HepG2 (cell line): ENCODE measurements around the gene EPHB6. TPM values are rescaled to one million over a fixed set of nuclear protein-coding genes. Genes with fewer than 3 reads are reported as not detected.

Source experiments
- ATAC-seq: fragments of 200-7000 bp; cut with Tn5 transposase; 3 replicates; pipeline ENCODE4 v1.9.1; 2020; ENCODE audit warnings: mild to moderate bottlenecking, moderate library complexity
- BruUV-seq: library from RNA; stranded (reverse); fragments of 400-500 nt; replicated peaks from 2 replicates; lab custom pipeline; 2021; lab: Mats Ljungman, UMichigan
- CTCF ChIA-PET: fragments of 300-600 bp; formaldehyde crosslinking; extraction: SDS; loops from one replicate; lab custom pipeline; 2021; ENCODE audit warnings: low total read pairs, inconsistent platforms, low intra/inter-chr PET ratio; lab: Yijun Ruan, JAX
- POLR2A ChIA-PET: fragments of 350-600 bp; sonication (Branson Sonifier 250); formaldehyde crosslinking; loops from one replicate; lab custom pipeline; 2020; ENCODE audit warnings: antibody characterized with exemption, inconsistent platforms; lab: Yijun Ruan, JAX
- DNase-seq: peaks from one replicate; pipeline ENCODE4 v3.0.0-alpha.2; 2015; ENCODE audit warnings: low spot score
- FAIRE-seq: peaks from 3 replicates; lab custom pipeline; 2011; peaks lifted over from hg19 to GRCh38; lab: Jason Lieb, UNC
- H2AFZ ChIP-seq: one replicate; pipeline ENCODE4 v1.6.1; 2011; ENCODE audit warnings: low read length, inconsistent platforms
- H3K27ac ChIP-seq: fragments of 300-600 bp; 3 replicates; pipeline ENCODE4 v1.8.0; 2011; ENCODE audit warnings: mixed run types, mild to moderate bottlenecking, mixed read lengths, low read length, inconsistent platforms; ENCODE audit not compliant: insufficient read depth; ENCODE audit errors: extremely low read length
- H3K27me3 ChIP-seq, 2 experiments: fragments of 200-600 bp in 1 of 2; 2 replicates in 1 of 2; 3 replicates in 1 of 2; pipeline versions ENCODE4 v1.6.0 to v1.8.0; 2011; ENCODE audit warnings: low read length in 2 of 2, mild to moderate bottlenecking in 2 of 2, moderate library complexity in 2 of 2, inconsistent platforms in 1 of 2; ENCODE audit not compliant: insufficient read depth in 2 of 2, control insufficient read depth in 1 of 2
- H3K36me3 ChIP-seq, 2 experiments: fragments of 200-600 bp in 1 of 2; replicated peaks in 1 of 2; 2 replicates in 1 of 2; 3 replicates in 1 of 2; pipeline versions ENCODE4 v1.5.1 to v1.8.0; 2011; ENCODE audit warnings: low read length in 2 of 2, inconsistent platforms in 1 of 2; ENCODE audit not compliant: insufficient read depth in 2 of 2, control insufficient read depth in 1 of 2
- H3K4me1 ChIP-seq: 2 replicates; pipeline ENCODE4 v1.5.1; 2012; ENCODE audit warnings: low read length, inconsistent platforms; ENCODE audit not compliant: insufficient read depth
- H3K4me2 ChIP-seq: 2 replicates; pipeline ENCODE4 v1.6.0; 2011; ENCODE audit warnings: low read depth, low read length, inconsistent platforms
- H3K4me3 ChIP-seq, 3 experiments: fragments of 200-600 bp in 1 of 3; sonication (generic), shearing (Covaris generic) in 1 of 3; replicated peaks in 1 of 3; 2 replicates each; pipeline ENCODE4 v1.5.1; 2011 to 2016; ENCODE audit warnings: low read length in 3 of 3, inconsistent platforms in 2 of 3, low read depth in 2 of 3, mild to moderate bottlenecking in 2 of 3, control low read depth in 1 of 3, mixed read lengths in 1 of 3; ENCODE audit not compliant: insufficient read depth in 1 of 3
- H3K79me2 ChIP-seq: one replicate; pipeline ENCODE4 v1.6.1; 2011; ENCODE audit warnings: low read length, inconsistent platforms; ENCODE audit not compliant: insufficient read depth
- H3K9ac ChIP-seq: 2 replicates; pipeline ENCODE4 v1.6.0; 2011; ENCODE audit warnings: mild to moderate bottlenecking, low read depth, low read length, inconsistent platforms; ENCODE audit not compliant: insufficient read depth
- H3K9me3 ChIP-seq: 2 replicates; pipeline ENCODE4 v1.5.1; 2012; ENCODE audit warnings: mild to moderate bottlenecking, low read length
- H4K20me1 ChIP-seq: 2 replicates; pipeline ENCODE4 v1.6.0; 2011; ENCODE audit warnings: inconsistent platforms, mild to moderate bottlenecking, low read length, moderate library complexity; ENCODE audit not compliant: insufficient read depth
- FOXJ3 ChIP-seq: sonication (generic); formaldehyde crosslinking; IDR thresholded peaks from 2 replicates; pipeline ENCODE4 v1.4.0; 2020; ENCODE audit warnings: missing genetic modification reagents, mild to moderate bottlenecking, borderline replicate concordance
- GATA4 ChIP-seq: sonication (generic); IDR thresholded peaks from 2 replicates; pipeline ENCODE4 v1.6.1; 2016; ENCODE audit warnings: antibody characterized with exemption, low read depth, borderline replicate concordance
- NR2F2 ChIP-seq: IDR thresholded peaks from 2 replicates; pipeline ENCODE4 v1.6.1; 2012; ENCODE audit warnings: low read depth, inconsistent platforms, borderline replicate concordance
- RFXAP ChIP-seq: sonication (generic); formaldehyde crosslinking; IDR thresholded peaks from 2 replicates; pipeline ENCODE4 v1.4.0; 2020; ENCODE audit warnings: missing genetic modification reagents, borderline replicate concordance
- RXRA ChIP-seq: sonication (generic); formaldehyde crosslinking; IDR thresholded peaks from 2 replicates; pipeline ENCODE4 v1.5.1; 2020; ENCODE audit warnings: missing genetic modification reagents
- ZNF296 ChIP-seq: sonication (generic); formaldehyde crosslinking; conservative IDR thresholded peaks from 2 replicates; pipeline ENCODE4 v1.5.0; 2020; ENCODE audit warnings: mild to moderate bottlenecking, missing genetic modification reagents
- ZNF367 ChIP-seq: sonication (generic); formaldehyde crosslinking; IDR thresholded peaks from 2 replicates; pipeline ENCODE4 v1.4.0; 2020; ENCODE audit warnings: missing genetic modification reagents, borderline replicate concordance
- ZNF510 ChIP-seq: sonication (generic); formaldehyde crosslinking; IDR thresholded peaks from 2 replicates; pipeline ENCODE4 v1.4.0; 2020; ENCODE audit warnings: low read depth, mild to moderate bottlenecking, missing genetic modification reagents
- ZNF766 ChIP-seq: sonication (generic); formaldehyde crosslinking; IDR thresholded peaks from 2 replicates; pipeline ENCODE4 v1.5.0; 2020; ENCODE audit warnings: missing genetic modification reagents, borderline replicate concordance
- whole genome bisulfite sequencing: methylation state at CpG from one replicate; pipeline ENCODE4 v1.1.6; 2017; ENCODE audit warnings: low lambda C conversion rate; 5-methylcytosine and 5-hydroxymethylcytosine counted together
- in situ Hi-C: cut with HindIII; loops from 2 replicates; pipeline ENCODE4 v1.10.0; 2017; ENCODE audit warnings: low pct_unique_long_range_greater_than_20kb; ENCODE audit not compliant: extremely low pct_ligation_motif_present
- intact Hi-C: fragments of 100-400 bp; cut with micrococcal nuclease; formaldehyde crosslinking; loops from one replicate; pipeline ENCODE4 v1.10.0; 2022; ENCODE audit not compliant: unreplicated experiment
- polyA plus RNA-seq, 8 experiments: library from polyadenylated mRNA; depleted of rRNA in 3 of 8; stranded (reverse) in 7 of 8; unstranded in 1 of 8; fragments of >200 nt; fragmentation: Illumina TruSeq in 4 of 8; extraction: Trizol in 4 of 8; gene quantifications; 2 replicates each; pipeline versions ENCODE4 v1.2.1 to v1.2.3, GENCODE V29; 2011 to 2016; ENCODE audit warnings: low read depth in 4 of 8, missing spikeins in 1 of 8, mixed read lengths in 1 of 8; ENCODE audit not compliant: insufficient read depth in 1 of 8
- total RNA-seq, 5 experiments: library from RNA; depleted of rRNA; stranded (reverse); fragments of >200 nt; fragmentation: Illumina TruSeq; extraction: Trizol; gene quantifications; 2 replicates each; pipeline ENCODE4 v1.2.3, GENCODE V29; 2016; ENCODE audit warnings: low read depth in 1 of 5
- TF ChIP-seq, protein P1 (sequence below): sonication (generic); formaldehyde crosslinking; IDR thresholded peaks from 2 replicates; pipeline ENCODE4 v1.4.0; 2020; ENCODE audit warnings: missing genetic modification reagents
- TF ChIP-seq, protein P2 (sequence below): sonication (generic); formaldehyde crosslinking; IDR thresholded peaks from 2 replicates; pipeline ENCODE4 v1.5.1; 2020; ENCODE audit warnings: mild to moderate bottlenecking, moderate library complexity, missing genetic modification reagents
- TF ChIP-seq, protein P3 (sequence below): sonication (generic); formaldehyde crosslinking; conservative IDR thresholded peaks from 2 replicates; pipeline ENCODE4 v1.4.0; 2020; ENCODE audit warnings: missing genetic modification reagents
- TF ChIP-seq, protein P4 (sequence below): sonication (generic); formaldehyde crosslinking; conservative IDR thresholded peaks from 2 replicates; pipeline ENCODE4 v1.4.0; 2020; ENCODE audit warnings: missing genetic modification reagents
- TF ChIP-seq, protein P5 (sequence below): sonication (generic); formaldehyde crosslinking; IDR thresholded peaks from 2 replicates; pipeline ENCODE4 v1.4.0; 2020; ENCODE audit warnings: missing genetic modification reagents, borderline replicate concordance

The EPHB6 gene
- total and polyA plus RNA-seq, 2 of the 13 experiments (the other 11 are each of a cell fraction or from before 2014, with no cell fraction given), result not detected

DNA sequence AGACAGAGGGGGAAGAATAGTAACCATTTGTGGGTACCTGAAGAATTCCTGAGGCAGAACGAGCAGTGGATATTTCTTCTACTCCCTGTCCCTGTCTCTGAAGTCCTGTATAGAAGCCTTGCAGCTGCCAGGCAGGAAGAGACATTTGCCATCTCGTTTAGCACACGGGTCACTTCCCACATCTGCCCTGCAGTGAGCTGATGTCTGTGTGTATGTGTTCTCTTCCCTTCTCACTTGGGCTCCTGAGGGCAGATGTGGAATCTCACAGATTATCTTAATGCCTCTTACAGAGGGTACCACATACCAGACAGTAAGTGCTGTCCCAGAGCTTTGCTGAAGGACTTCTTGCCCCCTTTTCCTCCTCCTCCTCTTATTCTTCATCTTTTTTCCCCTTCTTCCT is 44.8 kb downstream of the EPHB6 start:
- no peak for FAIRE-seq
- in situ Hi-C loops, result no loop called here
- H3K9me3 ChIP-seq, result peaks cover 6% of the 10 kb centered on the region
- TF ChIP-seq NR2F2 (no peak), ZNF367 (no peak), FOXJ3 (CRISPR knock-in tag) (no peak), RXRA (CRISPR knock-in tag) (no peak), ZNF766 (CRISPR knock-in tag) (no peak), GATA4 (no peak), ZNF296 (CRISPR knock-in tag) (no peak), ZNF510 (no peak), RFXAP (CRISPR knock-in tag) (no peak)
- TF ChIP-seq, protein P1, sequence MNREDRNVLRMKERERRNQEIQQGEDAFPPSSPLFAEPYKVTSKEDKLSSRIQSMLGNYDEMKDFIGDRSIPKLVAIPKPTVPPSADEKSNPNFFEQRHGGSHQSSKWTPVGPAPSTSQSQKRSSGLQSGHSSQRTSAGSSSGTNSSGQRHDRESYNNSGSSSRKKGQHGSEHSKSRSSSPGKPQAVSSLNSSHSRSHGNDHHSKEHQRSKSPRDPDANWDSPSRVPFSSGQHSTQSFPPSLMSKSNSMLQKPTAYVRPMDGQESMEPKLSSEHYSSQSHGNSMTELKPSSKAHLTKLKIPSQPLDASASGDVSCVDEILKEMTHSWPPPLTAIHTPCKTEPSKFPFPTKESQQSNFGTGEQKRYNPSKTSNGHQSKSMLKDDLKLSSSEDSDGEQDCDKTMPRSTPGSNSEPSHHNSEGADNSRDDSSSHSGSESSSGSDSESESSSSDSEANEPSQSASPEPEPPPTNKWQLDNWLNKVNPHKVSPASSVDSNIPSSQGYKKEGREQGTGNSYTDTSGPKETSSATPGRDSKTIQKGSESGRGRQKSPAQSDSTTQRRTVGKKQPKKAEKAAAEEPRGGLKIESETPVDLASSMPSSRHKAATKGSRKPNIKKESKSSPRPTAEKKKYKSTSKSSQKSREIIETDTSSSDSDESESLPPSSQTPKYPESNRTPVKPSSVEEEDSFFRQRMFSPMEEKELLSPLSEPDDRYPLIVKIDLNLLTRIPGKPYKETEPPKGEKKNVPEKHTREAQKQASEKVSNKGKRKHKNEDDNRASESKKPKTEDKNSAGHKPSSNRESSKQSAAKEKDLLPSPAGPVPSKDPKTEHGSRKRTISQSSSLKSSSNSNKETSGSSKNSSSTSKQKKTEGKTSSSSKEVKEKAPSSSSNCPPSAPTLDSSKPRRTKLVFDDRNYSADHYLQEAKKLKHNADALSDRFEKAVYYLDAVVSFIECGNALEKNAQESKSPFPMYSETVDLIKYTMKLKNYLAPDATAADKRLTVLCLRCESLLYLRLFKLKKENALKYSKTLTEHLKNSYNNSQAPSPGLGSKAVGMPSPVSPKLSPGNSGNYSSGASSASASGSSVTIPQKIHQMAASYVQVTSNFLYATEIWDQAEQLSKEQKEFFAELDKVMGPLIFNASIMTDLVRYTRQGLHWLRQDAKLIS (CRISPR knock-in tag), result no peak
- TF ChIP-seq, protein P2, sequence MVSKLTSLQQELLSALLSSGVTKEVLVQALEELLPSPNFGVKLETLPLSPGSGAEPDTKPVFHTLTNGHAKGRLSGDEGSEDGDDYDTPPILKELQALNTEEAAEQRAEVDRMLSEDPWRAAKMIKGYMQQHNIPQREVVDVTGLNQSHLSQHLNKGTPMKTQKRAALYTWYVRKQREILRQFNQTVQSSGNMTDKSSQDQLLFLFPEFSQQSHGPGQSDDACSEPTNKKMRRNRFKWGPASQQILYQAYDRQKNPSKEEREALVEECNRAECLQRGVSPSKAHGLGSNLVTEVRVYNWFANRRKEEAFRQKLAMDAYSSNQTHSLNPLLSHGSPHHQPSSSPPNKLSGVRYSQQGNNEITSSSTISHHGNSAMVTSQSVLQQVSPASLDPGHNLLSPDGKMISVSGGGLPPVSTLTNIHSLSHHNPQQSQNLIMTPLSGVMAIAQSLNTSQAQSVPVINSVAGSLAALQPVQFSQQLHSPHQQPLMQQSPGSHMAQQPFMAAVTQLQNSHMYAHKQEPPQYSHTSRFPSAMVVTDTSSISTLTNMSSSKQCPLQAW, result no peak
- TF ChIP-seq, protein P3, sequence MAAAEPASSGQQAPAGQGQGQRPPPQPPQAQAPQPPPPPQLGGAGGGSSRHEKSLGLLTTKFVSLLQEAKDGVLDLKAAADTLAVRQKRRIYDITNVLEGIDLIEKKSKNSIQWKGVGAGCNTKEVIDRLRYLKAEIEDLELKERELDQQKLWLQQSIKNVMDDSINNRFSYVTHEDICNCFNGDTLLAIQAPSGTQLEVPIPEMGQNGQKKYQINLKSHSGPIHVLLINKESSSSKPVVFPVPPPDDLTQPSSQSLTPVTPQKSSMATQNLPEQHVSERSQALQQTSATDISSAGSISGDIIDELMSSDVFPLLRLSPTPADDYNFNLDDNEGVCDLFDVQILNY, result no peak
- TF ChIP-seq, protein P4, sequence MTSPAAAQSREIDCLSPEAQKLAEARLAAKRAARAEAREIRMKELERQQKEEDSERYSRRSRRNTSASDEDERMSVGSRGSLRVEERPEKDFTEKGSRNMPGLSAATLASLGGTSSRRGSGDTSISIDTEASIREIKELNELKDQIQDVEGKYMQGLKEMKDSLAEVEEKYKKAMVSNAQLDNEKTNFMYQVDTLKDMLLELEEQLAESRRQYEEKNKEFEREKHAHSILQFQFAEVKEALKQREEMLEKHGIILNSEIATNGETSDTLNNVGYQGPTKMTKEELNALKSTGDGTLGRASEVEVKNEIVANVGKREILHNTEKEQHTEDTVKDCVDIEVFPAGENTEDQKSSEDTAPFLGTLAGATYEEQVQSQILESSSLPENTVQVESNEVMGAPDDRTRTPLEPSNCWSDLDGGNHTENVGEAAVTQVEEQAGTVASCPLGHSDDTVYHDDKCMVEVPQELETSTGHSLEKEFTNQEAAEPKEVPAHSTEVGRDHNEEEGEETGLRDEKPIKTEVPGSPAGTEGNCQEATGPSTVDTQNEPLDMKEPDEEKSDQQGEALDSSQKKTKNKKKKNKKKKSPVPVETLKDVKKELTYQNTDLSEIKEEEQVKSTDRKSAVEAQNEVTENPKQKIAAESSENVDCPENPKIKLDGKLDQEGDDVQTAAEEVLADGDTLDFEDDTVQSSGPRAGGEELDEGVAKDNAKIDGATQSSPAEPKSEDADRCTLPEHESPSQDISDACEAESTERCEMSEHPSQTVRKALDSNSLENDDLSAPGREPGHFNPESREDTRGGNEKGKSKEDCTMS (CRISPR knock-in tag), result no peak
- TF ChIP-seq, protein P5, sequence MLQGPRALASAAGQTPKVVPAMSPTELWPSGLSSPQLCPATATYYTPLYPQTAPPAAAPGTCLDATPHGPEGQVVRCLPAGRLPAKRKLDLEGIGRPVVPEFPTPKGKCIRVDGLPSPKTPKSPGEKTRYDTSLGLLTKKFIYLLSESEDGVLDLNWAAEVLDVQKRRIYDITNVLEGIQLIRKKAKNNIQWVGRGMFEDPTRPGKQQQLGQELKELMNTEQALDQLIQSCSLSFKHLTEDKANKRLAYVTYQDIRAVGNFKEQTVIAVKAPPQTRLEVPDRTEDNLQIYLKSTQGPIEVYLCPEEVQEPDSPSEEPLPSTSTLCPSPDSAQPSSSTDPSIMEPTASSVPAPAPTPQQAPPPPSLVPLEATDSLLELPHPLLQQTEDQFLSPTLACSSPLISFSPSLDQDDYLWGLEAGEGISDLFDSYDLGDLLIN, result no peak

More for the DNA sequence above, 44.8 kb downstream of the EPHB6 start:
- Histone ChIP-seq H3K9ac (no peak overlapping the region), H3K79me2 (no peaks in the 10 kb centered on the region), H3K27ac (no peak overlapping the region), H2AFZ (no peak overlapping the region), H3K36me3 (no peaks in the 10 kb centered on the region), H4K20me1 (no peaks in the 10 kb centered on the region), H3K4me3 (no peak overlapping the region), H3K27me3 (no peaks in the 10 kb centered on the region; a peak in 1 of 5 replicates), H3K4me1 (no peaks in the 10 kb centered on the region), H3K4me2 (no peak overlapping the region)
- intact Hi-C loops, result no loop called here
- ChIA-PET CTCF (no interaction called here), POLR2A (no interaction called here)
- no peak for ATAC-seq
- no TSS peak for BruUV-seq
- no peak for DNase-seq
- WGBS, result 0% methylated on average over 3 of the region's 3 CpGs
